WTC11 (cell line): ENCODE results near the gene ARMC6.

Experiments
- CREB1 ChIP-seq: sonication (generic); formaldehyde crosslinking; IDR thresholded peaks from 2 replicates; pipeline ENCODE4 v1.8.0; 2023; ENCODE audit warnings: mild to moderate bottlenecking, missing genetic modification reagents
- NR2C2 ChIP-seq: sonication (generic); formaldehyde crosslinking; IDR thresholded peaks from 2 replicates; pipeline ENCODE4 v1.8.0; 2022; ENCODE audit warnings: mild to moderate bottlenecking, missing genetic modification reagents
- SP1 ChIP-seq: sonication (generic); formaldehyde crosslinking; conservative IDR thresholded peaks from 2 replicates; pipeline ENCODE4 v1.8.1; 2022; ENCODE audit warnings: missing genetic modification reagents
- ZNF263 ChIP-seq: sonication (generic); formaldehyde crosslinking; IDR thresholded peaks from 2 replicates; pipeline ENCODE4 v1.8.1; 2022; ENCODE audit warnings: low read depth, mild to moderate bottlenecking, moderate library complexity, missing genetic modification reagents
- TF ChIP-seq, protein P1 (sequence below): sonication (generic); formaldehyde crosslinking; IDR thresholded peaks from 2 replicates; pipeline ENCODE4 v1.8.0; 2022; ENCODE audit warnings: mild to moderate bottlenecking, missing genetic modification reagents
- TF ChIP-seq, protein P2 (sequence below): fragments of 200-600 bp; IDR thresholded peaks from 2 replicates; pipeline ENCODE4 v1.8.0; 2022; ENCODE audit warnings: antibody characterized with exemption
- TF ChIP-seq, protein P3 (sequence below): sonication (generic); formaldehyde crosslinking; IDR thresholded peaks from 2 replicates; pipeline ENCODE4 v1.8.0; 2022; ENCODE audit warnings: mild to moderate bottlenecking, missing genetic modification reagents
- TF ChIP-seq, protein P4 (sequence below): sonication (generic); formaldehyde crosslinking; IDR thresholded peaks from 2 replicates; pipeline ENCODE4 v1.8.1; 2023; ENCODE audit warnings: mild to moderate bottlenecking, missing genetic modification reagents, moderate library complexity
- TF ChIP-seq, protein P5 (sequence below): sonication (generic); formaldehyde crosslinking; IDR thresholded peaks from 2 replicates; pipeline ENCODE4 v1.8.1; 2023; ENCODE audit warnings: mild to moderate bottlenecking, missing genetic modification reagents
- TF ChIP-seq, protein P6 (sequence below): sonication (generic); formaldehyde crosslinking; IDR thresholded peaks from 2 replicates; pipeline ENCODE4 v1.8.1; 2022; ENCODE audit warnings: mild to moderate bottlenecking, moderate library complexity, missing genetic modification reagents
- TF ChIP-seq, protein P7 (sequence below): sonication (generic); formaldehyde crosslinking; IDR thresholded peaks from 2 replicates; pipeline ENCODE4 v1.8.1; 2023; ENCODE audit warnings: mild to moderate bottlenecking, missing genetic modification reagents
- TF ChIP-seq, protein P8 (sequence below): sonication (generic); formaldehyde crosslinking; IDR thresholded peaks from 2 replicates; pipeline ENCODE4 v1.8.0; 2022; ENCODE audit warnings: mild to moderate bottlenecking, missing genetic modification reagents

DNA sequence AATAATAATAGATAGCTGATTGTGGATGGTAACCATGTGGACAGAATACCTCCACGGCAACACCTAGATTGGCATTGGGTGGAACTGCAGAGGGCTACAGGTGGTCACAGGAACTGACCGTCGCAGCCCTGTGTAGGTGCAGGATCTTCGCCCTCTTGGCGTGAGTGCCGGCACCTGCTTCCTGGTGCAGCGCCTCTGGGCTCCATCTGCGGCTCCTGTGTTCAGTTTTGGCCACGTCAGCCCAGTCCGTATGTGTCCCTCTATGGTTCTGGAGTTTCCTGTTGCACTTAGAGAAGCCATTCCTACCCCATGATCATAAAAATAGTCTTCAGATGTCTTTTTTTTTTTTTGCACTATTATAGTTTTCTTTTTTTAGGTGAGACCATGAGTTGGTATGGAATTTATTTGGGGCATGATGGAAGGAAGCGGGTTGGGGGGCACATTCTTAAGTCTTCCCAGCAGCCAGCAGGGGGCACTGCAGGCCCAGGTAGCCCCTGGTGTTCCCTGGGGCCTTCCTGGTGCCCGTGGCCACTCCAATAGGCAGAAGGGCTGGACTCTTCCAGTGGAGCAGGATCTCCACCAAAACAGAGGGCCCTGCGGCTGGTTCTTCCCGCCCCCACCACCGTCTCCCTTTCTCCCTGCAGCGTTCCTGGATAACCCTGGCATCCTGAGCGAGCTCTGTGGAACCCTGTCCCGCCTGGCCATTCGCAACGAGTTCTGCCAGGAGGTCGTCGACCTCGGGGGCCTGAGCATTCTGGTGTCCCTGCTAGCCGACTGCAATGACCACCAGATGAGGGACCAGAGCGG, 20.3 kb downstream of the ARMC6 start:
- no peak for TF ChIP-seq SP1 (CRISPR knock-in tag)
- TF ChIP-seq, protein P1, sequence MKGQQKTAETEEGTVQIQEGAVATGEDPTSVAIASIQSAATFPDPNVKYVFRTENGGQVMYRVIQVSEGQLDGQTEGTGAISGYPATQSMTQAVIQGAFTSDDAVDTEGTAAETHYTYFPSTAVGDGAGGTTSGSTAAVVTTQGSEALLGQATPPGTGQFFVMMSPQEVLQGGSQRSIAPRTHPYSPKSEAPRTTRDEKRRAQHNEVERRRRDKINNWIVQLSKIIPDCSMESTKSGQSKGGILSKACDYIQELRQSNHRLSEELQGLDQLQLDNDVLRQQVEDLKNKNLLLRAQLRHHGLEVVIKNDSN (CRISPR knock-in tag) = no peak
- TF ChIP-seq, protein P2, sequence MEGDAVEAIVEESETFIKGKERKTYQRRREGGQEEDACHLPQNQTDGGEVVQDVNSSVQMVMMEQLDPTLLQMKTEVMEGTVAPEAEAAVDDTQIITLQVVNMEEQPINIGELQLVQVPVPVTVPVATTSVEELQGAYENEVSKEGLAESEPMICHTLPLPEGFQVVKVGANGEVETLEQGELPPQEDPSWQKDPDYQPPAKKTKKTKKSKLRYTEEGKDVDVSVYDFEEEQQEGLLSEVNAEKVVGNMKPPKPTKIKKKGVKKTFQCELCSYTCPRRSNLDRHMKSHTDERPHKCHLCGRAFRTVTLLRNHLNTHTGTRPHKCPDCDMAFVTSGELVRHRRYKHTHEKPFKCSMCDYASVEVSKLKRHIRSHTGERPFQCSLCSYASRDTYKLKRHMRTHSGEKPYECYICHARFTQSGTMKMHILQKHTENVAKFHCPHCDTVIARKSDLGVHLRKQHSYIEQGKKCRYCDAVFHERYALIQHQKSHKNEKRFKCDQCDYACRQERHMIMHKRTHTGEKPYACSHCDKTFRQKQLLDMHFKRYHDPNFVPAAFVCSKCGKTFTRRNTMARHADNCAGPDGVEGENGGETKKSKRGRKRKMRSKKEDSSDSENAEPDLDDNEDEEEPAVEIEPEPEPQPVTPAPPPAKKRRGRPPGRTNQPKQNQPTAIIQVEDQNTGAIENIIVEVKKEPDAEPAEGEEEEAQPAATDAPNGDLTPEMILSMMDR = peak; percentile 73; the same call in 1 of the 2 replicates
- no peak for TF ChIP-seq CREB1 (CRISPR knock-in tag)
- TF ChIP-seq ZNF263 (CRISPR knock-in tag) = no peak
- no peak for TF ChIP-seq NR2C2 (CRISPR knock-in tag)
- TF ChIP-seq, protein P3, sequence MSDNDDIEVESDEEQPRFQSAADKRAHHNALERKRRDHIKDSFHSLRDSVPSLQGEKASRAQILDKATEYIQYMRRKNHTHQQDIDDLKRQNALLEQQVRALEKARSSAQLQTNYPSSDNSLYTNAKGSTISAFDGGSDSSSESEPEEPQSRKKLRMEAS (CRISPR knock-in tag) = no peak
- TF ChIP-seq, protein P4, sequence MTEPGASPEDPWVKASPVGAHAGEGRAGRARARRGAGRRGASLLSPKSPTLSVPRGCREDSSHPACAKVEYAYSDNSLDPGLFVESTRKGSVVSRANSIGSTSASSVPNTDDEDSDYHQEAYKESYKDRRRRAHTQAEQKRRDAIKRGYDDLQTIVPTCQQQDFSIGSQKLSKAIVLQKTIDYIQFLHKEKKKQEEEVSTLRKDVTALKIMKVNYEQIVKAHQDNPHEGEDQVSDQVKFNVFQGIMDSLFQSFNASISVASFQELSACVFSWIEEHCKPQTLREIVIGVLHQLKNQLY = no peak
- TF ChIP-seq, protein P5, sequence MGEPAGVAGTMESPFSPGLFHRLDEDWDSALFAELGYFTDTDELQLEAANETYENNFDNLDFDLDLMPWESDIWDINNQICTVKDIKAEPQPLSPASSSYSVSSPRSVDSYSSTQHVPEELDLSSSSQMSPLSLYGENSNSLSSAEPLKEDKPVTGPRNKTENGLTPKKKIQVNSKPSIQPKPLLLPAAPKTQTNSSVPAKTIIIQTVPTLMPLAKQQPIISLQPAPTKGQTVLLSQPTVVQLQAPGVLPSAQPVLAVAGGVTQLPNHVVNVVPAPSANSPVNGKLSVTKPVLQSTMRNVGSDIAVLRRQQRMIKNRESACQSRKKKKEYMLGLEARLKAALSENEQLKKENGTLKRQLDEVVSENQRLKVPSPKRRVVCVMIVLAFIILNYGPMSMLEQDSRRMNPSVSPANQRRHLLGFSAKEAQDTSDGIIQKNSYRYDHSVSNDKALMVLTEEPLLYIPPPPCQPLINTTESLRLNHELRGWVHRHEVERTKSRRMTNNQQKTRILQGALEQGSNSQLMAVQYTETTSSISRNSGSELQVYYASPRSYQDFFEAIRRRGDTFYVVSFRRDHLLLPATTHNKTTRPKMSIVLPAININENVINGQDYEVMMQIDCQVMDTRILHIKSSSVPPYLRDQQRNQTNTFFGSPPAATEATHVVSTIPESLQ (CRISPR knock-in tag) = no peak
- TF ChIP-seq, protein P6, sequence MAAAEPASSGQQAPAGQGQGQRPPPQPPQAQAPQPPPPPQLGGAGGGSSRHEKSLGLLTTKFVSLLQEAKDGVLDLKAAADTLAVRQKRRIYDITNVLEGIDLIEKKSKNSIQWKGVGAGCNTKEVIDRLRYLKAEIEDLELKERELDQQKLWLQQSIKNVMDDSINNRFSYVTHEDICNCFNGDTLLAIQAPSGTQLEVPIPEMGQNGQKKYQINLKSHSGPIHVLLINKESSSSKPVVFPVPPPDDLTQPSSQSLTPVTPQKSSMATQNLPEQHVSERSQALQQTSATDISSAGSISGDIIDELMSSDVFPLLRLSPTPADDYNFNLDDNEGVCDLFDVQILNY (CRISPR knock-in tag) = no peak
- TF ChIP-seq, protein P7, sequence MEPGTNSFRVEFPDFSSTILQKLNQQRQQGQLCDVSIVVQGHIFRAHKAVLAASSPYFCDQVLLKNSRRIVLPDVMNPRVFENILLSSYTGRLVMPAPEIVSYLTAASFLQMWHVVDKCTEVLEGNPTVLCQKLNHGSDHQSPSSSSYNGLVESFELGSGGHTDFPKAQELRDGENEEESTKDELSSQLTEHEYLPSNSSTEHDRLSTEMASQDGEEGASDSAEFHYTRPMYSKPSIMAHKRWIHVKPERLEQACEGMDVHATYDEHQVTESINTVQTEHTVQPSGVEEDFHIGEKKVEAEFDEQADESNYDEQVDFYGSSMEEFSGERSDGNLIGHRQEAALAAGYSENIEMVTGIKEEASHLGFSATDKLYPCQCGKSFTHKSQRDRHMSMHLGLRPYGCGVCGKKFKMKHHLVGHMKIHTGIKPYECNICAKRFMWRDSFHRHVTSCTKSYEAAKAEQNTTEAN = no peak
- TF ChIP-seq, protein P8, sequence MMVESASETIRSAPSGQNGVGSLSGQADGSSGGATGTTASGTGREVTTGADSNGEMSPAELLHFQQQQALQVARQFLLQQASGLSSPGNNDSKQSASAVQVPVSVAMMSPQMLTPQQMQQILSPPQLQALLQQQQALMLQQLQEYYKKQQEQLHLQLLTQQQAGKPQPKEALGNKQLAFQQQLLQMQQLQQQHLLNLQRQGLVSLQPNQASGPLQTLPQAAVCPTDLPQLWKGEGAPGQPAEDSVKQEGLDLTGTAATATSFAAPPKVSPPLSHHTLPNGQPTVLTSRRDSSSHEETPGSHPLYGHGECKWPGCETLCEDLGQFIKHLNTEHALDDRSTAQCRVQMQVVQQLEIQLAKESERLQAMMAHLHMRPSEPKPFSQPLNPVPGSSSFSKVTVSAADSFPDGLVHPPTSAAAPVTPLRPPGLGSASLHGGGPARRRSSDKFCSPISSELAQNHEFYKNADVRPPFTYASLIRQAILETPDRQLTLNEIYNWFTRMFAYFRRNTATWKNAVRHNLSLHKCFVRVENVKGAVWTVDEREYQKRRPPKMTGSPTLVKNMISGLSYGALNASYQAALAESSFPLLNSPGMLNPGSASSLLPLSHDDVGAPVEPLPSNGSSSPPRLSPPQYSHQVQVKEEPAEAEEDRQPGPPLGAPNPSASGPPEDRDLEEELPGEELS (CRISPR knock-in tag) = no peak
